HFF-Myc (cell line): ENCODE results near the gene MBNL2.

Source experiments
- DNase-seq: peaks from one replicate; pipeline ENCODE4 v3.0.0-alpha.2; 2011; ENCODE audit warnings: low read depth; ENCODE audit errors: extremely low read depth
- H3K4me3 ChIP-seq: replicated peaks from 2 replicates; pipeline ENCODE4 v1.5.1; 2011; ENCODE audit warnings: low read depth, mild to moderate bottlenecking, control low read depth, low read length
- CTCF ChIP-seq: IDR thresholded peaks from 2 replicates; pipeline ENCODE4 v1.5.1; 2012; ENCODE audit warnings: mild to moderate bottlenecking, low read depth, low read length, control low read depth; ENCODE audit errors: missing control alignments

Gene MBNL2

GRCh38 chr13:97289514-97290298, 67.6 kb downstream of the MBNL2 start:
- DNase-seq = no peak
- no peak for TF ChIP-seq CTCF

GRCh38 chr13:97295283-97296182, 73.4 kb downstream of the MBNL2 start:
- no peak for TF ChIP-seq CTCF
- no peak for DNase-seq
- H3K4me3 ChIP-seq = no peak overlapping the region

More at GRCh38 chr13:97289514-97290298, 67.6 kb downstream of the MBNL2 start:
- H3K4me3 ChIP-seq = no peak overlapping the region

DNA sequence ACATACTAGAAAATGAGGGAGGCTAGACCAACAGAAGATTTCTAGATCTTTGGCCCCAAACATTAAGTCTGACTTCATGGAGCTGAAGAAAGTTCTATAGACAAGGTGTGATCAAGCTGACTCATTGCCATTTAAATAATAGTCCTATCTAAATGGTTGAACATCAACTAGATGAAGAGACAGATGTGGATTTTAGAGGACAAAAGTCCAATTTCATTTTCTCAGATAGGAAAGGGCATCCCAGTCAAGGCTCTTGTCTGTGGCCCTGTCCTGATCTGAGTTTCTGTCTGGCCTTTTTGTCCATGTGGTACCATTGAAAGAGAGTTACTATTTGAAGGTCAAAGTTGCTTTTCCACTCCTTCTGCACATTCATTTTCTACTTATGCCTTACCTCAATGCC, 74.6 kb downstream of the MBNL2 start:
- TF ChIP-seq CTCF = no peak
- no peak overlapping the region for H3K4me3 ChIP-seq
- DNase-seq = no peak

- TF ChIP-seq CTCF = no peak
- H3K4me3 ChIP-seq = no peak overlapping the region
- DNase-seq = no peak
Observed at GRCh38 chr13:97298816-97299215, 76.7 kb downstream of the MBNL2 start.

GRCh38 chr13:97300871-97301270, 78.7 kb downstream of the MBNL2 start:
- no peak for DNase-seq
- no peak for TF ChIP-seq CTCF

GRCh38 chr13:97301382-97302095, 79.4 kb downstream of the MBNL2 start:
- no peak for DNase-seq
- H3K4me3 ChIP-seq = no peak overlapping the region
- no peak for TF ChIP-seq CTCF

More at GRCh38 chr13:97300871-97301270, 78.7 kb downstream of the MBNL2 start:
- no peak overlapping the region for H3K4me3 ChIP-seq
